ENCODE results near the gene ERMAP. TPM values are rescaled to one million over a fixed set of nuclear protein-coding genes. Genes with fewer than 3 reads are reported as not detected.

ERMAP gene
- total and polyA plus RNA-seq, 10 of the 15 experiments (the other 5 are each of a cell fraction or from before 2014, with no cell fraction given) = 1.4 to 6.8 (median 4.1) TPM

- ChIA-PET SMC1A (ENCODE audit: uncharacterized antibody, unreplicated experiment) (interaction anchor here (1.0 kb wide), 1 partner anchor 9 kb away, joined by 3 read pairs; no protein-coding TSS in a partner anchor), POLR2A (interaction anchor here (1.1 kb wide), 1 partner anchor 10 kb away, joined by 5 read pairs; no protein-coding TSS in a partner anchor), RAD21 (ENCODE audit: unreplicated experiment) (no interaction called here), CTCF (interaction anchor here (0.7 to 0.8 kb wide), 2 partner anchors 15 to 73 kb away, joined by 3 read pairs; no protein-coding TSS in a partner anchor)
- no peak for DNase-seq (ENCODE audit: low read depth, low spot score)
- FAIRE-seq = no peak
- Histone ChIP-seq H3K79me2 (ENCODE audit: control insufficient read depth, insufficient read depth, low read length) (peaks cover 4% of the 10 kb centered on the region), H2AFZ (ENCODE audit: control insufficient read depth, low read depth, low read length) (no peak overlapping the region), H3K36me3 (ENCODE audit: control insufficient read depth in 2 of 2, insufficient read depth in 2 of 2, low read length in 1 of 2) (no peaks in the 10 kb centered on the region), H3K27ac (ENCODE audit: control insufficient read depth, insufficient read depth) (no peak overlapping the region), H4K20me1 (ENCODE audit: control insufficient read depth, insufficient read depth) (no peaks in the 10 kb centered on the region), H3K4me2 (ENCODE audit: control insufficient read depth, insufficient read depth) (no peak overlapping the region), H3K4me1 (ENCODE audit: control insufficient read depth, insufficient read depth, low read length) (peaks cover 12% of the 10 kb centered on the region), H3K9ac (ENCODE audit: control insufficient read depth, insufficient read depth, low read length) (no peak overlapping the region), H3K27me3 (replicated peaks in 1 of 2; ENCODE audit: control insufficient read depth in 2 of 2, insufficient read depth in 2 of 2, low read length in 1 of 2) (no peaks in the 10 kb centered on the region), H3K4me3 (no peak overlapping the region), H3K9me3 (replicated peaks; ENCODE audit: control insufficient read depth, insufficient read depth, low read length) (no peaks in the 10 kb centered on the region)
- BruUV-seq (replicated peaks) = no TSS peak
- ATAC-seq = no peak
- TF ChIP-seq KLF5 (IDR thresholded peaks at IDR 0.05; ENCODE audit: partially characterized antibody) (no peak), CEBPZ (IDR thresholded peaks at IDR 0.05; ENCODE audit: low read depth, low read length) (no peak), NFYB (IDR thresholded peaks at IDR 0.05; ENCODE audit: insufficient read depth, low read depth, low read length) (no peak)
- in situ Hi-C loops (cut with MboI) (no loop called here), intact Hi-C loops (cut with micrococcal nuclease; ENCODE audit: unreplicated experiment) (no loop called here)
- 91% methylated on average over 2 of the region's 2 CpGs for WGBS (ENCODE audit: insufficient coverage, insufficient replicate concordance, low lambda C conversion rate, missing lambda C conversion rate)
Observed at GRCh38 chr1:42841440-42842147, 24.7 kb downstream of the ERMAP start.
